Measurements from ENCODE around the gene DRAXIN. TPM values are rescaled to one million over a fixed set of nuclear protein-coding genes. Genes with fewer than 3 reads are reported as not detected.

DRAXIN gene
- polyA plus RNA-seq, 1 donor from 2014 or later = 33.5 TPM

- no peaks in the 10 kb centered on the region for H3F3A ChIP-seq (ENCODE audit: insufficient read depth, low read length, poor library complexity, severe bottlenecking)
- no peaks in the 10 kb centered on the region for H3K9me2 ChIP-seq (ENCODE audit: insufficient read depth, low read length)
- H2AFZ ChIP-seq (ENCODE audit: low read depth, low read length) = no peak overlapping the region
- H3K9ac ChIP-seq (ENCODE audit: low read length) = no peak overlapping the region
- no peak overlapping the region for H3K27ac ChIP-seq (ENCODE audit: low read length)
- no peaks in the 10 kb centered on the region for H3K27me3 ChIP-seq (ENCODE audit: insufficient read depth, low read depth, low read length)
- no peak overlapping the region for H3K4me2 ChIP-seq (ENCODE audit: low read length)
- no peaks in the 10 kb centered on the region for H4K20me1 ChIP-seq (ENCODE audit: insufficient read depth)
- H3K4me3 ChIP-seq (ENCODE audit: low read length) = no peak overlapping the region
- TF ChIP-seq CTCF (IDR thresholded peaks at IDR 0.05; ENCODE audit: poor library complexity, severe bottlenecking) = no peak
- TF ChIP-seq POLR2AphosphoS5 (IDR thresholded peaks at IDR 0.05) = no peak
- TF ChIP-seq EP300 (conservative IDR thresholded peaks at IDR 0.05; ENCODE audit: poor library complexity, severe bottlenecking) = no peak
- TF ChIP-seq REST (IDR thresholded peaks at IDR 0.05; ENCODE audit: borderline replicate concordance) = no peak
- TF ChIP-seq EZH2 (IDR thresholded peaks at IDR 0.05; ENCODE audit: borderline replicate concordance, insufficient read depth, low read length, poor library complexity, severe bottlenecking) = no peak
- no peak for TF ChIP-seq MXI1 (conservative IDR thresholded peaks at IDR 0.05; ENCODE audit: poor library complexity, severe bottlenecking)
- TF ChIP-seq RAD21 (conservative IDR thresholded peaks at IDR 0.05) = no peak
- no peaks in the 10 kb centered on the region for H3K9me3 ChIP-seq (ENCODE audit: low read length)
- no peaks in the 10 kb centered on the region for H3K36me3 ChIP-seq (ENCODE audit: insufficient read depth, low read length)
- peaks cover 7% of the 10 kb centered on the region for H3K79me2 ChIP-seq (replicated peaks; ENCODE audit: insufficient read depth, low read length)
Measured at GRCh38 chr1:11674488-11674887, 17.0 kb upstream of the DRAXIN start.

GRCh38 chr1:11675325-11675724 is 16.2 kb upstream of the DRAXIN start:
- Histone ChIP-seq H3F3A (ENCODE audit: insufficient read depth, low read length, poor library complexity, severe bottlenecking) (no peaks in the 10 kb centered on the region), H3K9me2 (ENCODE audit: insufficient read depth, low read length) (no peaks in the 10 kb centered on the region), H3K79me2 (replicated peaks; ENCODE audit: insufficient read depth, low read length) (peaks cover 7% of the 10 kb centered on the region), H3K4me2 (ENCODE audit: low read length) (no peak overlapping the region), H3K4me3 (ENCODE audit: low read length) (no peak overlapping the region), H3K9me3 (ENCODE audit: low read length) (no peaks in the 10 kb centered on the region), H3K9ac (ENCODE audit: low read length) (no peak overlapping the region), H3K27me3 (ENCODE audit: insufficient read depth, low read depth, low read length) (no peaks in the 10 kb centered on the region), H3K27ac (ENCODE audit: low read length) (no peak overlapping the region), H2AFZ (ENCODE audit: low read depth, low read length) (no peak overlapping the region), H3K36me3 (ENCODE audit: insufficient read depth, low read length) (no peaks in the 10 kb centered on the region), H4K20me1 (ENCODE audit: insufficient read depth) (no peaks in the 10 kb centered on the region)
- TF ChIP-seq EP300 (conservative IDR thresholded peaks at IDR 0.05; ENCODE audit: poor library complexity, severe bottlenecking) = no peak
- no peak for TF ChIP-seq POLR2AphosphoS5 (IDR thresholded peaks at IDR 0.05)
- TF ChIP-seq TAF1 (IDR thresholded peaks at IDR 0.05; ENCODE audit: low read depth) = no peak
- TF ChIP-seq REST (IDR thresholded peaks at IDR 0.05; ENCODE audit: borderline replicate concordance) = no peak
- TF ChIP-seq CTCF (IDR thresholded peaks at IDR 0.05; ENCODE audit: poor library complexity, severe bottlenecking) = no peak
- TF ChIP-seq MXI1 (conservative IDR thresholded peaks at IDR 0.05; ENCODE audit: poor library complexity, severe bottlenecking) = no peak
- TF ChIP-seq RAD21 (conservative IDR thresholded peaks at IDR 0.05) = no peak

All from neural cell (in vitro differentiated cells).